BJ (cell line): ENCODE data around the gene ZBTB5. TPM values are rescaled to one million over a fixed set of nuclear protein-coding genes. Genes with fewer than 3 reads are reported as not detected.
"Not testable (repeated sequence)": the region's sequence is repeated elsewhere in the genome, so short reads cannot be mapped to it uniquely, and the experiment has no call there.

Experiments
- CTCF ChIA-PET: fragments of 350-600 bp; formaldehyde crosslinking; extraction: SDS; loops from one replicate; lab custom pipeline; 2021; ENCODE audit warnings: antibody characterized with exemption, inconsistent platforms; lab: Yijun Ruan, JAX
- POLR2A ChIA-PET: fragments of 300-600 bp; sonication (Branson Sonifier 250); formaldehyde crosslinking; extraction: SDS; loops from one replicate; lab custom pipeline; 2021; ENCODE audit warnings: antibody characterized with exemption; lab: Charles Lee
- DNase-seq: peaks from one replicate; pipeline ENCODE4 v3.0.0-alpha.2; 2011; ENCODE audit warnings: low read depth
- H3K27me3 ChIP-seq: 2 replicates; pipeline ENCODE4 v1.6.0; 2011; ENCODE audit warnings: low read length; ENCODE audit not compliant: control insufficient read depth, insufficient read depth
- H3K36me3 ChIP-seq: 2 replicates; pipeline ENCODE4 v1.5.1; 2011; ENCODE audit warnings: low read length; ENCODE audit not compliant: control insufficient read depth, insufficient read depth
- H3K4me3 ChIP-seq: 2 replicates; pipeline ENCODE4 v1.5.1; 2011; ENCODE audit warnings: low read depth, mild to moderate bottlenecking, control low read depth, low read length
- polyA plus RNA-seq: library from polyadenylated mRNA; depleted of rRNA; stranded (reverse); fragments of >200 nt; gene quantifications from 2 replicates; pipeline ENCODE4 v1.2.3, GENCODE V29; 2011
- TF ChIP-seq, protein P1 (sequence below): IDR thresholded peaks from 2 replicates; pipeline ENCODE4 v1.5.1; 2011; ENCODE audit warnings: low read depth, mild to moderate bottlenecking, control low read depth, inconsistent platforms, low read length, moderate library complexity; ENCODE audit not compliant: insufficient read depth

ZBTB5 gene
- polyA plus RNA-seq, 1 experiment, result 12.6 TPM

DNA sequence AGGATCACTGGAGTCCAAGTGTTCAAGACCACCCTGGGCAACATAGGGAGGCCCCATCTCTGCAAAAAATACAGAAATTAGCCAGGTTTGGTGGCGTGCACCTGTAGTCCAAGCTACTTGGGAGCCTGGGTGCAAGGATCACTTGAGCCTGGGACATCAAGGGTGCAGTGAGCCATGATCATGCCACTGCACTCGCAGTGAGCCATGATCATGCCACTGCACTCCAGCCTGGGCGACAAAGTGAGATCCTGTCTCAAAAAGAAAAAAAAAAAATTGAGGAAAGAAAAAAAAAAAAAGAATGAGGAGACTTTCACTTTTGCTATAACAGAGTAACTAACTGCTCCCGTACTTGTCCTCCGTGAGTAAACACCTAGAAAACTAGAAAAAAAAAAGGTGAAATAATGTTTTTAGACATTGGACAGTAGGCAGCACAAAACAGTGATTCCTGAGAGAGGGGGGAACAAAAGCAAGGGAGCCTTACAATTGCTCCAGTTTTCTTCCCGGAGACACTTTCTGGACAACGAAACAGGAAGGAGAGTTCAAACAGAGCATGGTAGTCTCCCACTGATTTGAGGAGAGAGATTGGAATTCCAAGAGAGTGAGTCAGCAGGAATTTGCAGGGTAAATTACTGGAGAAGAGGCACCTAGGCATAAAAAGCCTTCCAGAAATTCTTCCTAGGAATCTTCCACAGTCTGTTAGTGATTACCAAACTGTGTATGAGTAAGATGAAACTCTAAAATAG is 6.9 kb upstream of the ZBTB5 start:
- ChIA-PET CTCF (no interaction called here), POLR2A (no interaction called here)
- peak overlapping the region; percentile 32 for H3K4me3 ChIP-seq
- TF ChIP-seq, protein P1, sequence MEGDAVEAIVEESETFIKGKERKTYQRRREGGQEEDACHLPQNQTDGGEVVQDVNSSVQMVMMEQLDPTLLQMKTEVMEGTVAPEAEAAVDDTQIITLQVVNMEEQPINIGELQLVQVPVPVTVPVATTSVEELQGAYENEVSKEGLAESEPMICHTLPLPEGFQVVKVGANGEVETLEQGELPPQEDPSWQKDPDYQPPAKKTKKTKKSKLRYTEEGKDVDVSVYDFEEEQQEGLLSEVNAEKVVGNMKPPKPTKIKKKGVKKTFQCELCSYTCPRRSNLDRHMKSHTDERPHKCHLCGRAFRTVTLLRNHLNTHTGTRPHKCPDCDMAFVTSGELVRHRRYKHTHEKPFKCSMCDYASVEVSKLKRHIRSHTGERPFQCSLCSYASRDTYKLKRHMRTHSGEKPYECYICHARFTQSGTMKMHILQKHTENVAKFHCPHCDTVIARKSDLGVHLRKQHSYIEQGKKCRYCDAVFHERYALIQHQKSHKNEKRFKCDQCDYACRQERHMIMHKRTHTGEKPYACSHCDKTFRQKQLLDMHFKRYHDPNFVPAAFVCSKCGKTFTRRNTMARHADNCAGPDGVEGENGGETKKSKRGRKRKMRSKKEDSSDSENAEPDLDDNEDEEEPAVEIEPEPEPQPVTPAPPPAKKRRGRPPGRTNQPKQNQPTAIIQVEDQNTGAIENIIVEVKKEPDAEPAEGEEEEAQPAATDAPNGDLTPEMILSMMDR, result no peak
- H3K27me3 ChIP-seq, result no peaks in the 10 kb centered on the region
- no peaks in the 10 kb centered on the region for H3K36me3 ChIP-seq
- DNase-seq, result peak; percentile 91

DNA sequence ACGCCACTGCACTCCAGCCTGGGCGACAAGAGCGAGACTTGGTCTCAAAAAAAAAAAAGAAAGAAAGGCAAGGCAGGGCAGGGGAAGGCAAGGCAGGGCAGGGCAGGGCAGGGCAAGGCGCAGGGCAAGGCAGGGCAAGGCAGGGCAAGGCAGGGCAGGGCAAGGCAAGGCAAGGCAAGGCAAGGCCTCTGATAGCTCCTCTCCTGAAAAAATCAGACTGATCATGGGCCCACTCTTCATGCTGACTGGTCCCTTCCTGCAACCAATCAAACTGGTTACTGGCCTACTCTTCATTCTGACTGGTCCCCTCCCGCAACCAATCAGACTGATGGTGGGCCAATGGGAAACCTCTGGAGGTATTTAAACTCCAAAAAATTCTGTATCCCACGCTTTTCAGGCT is 3.4 kb upstream of the ZBTB5 start:
- Histone ChIP-seq H3K4me3 (no peak overlapping the region), H3K27me3 (no peaks in the 10 kb centered on the region), H3K36me3 (no peaks in the 10 kb centered on the region)
- no peak for DNase-seq
- ChIA-PET POLR2A (no interaction called here), CTCF (interaction anchor here (0.6 kb wide), 1 partner anchor 125 kb away, joined by 3 read pairs; no protein-coding TSS in a partner anchor)
- TF ChIP-seq, protein P1, result no peak

DNA sequence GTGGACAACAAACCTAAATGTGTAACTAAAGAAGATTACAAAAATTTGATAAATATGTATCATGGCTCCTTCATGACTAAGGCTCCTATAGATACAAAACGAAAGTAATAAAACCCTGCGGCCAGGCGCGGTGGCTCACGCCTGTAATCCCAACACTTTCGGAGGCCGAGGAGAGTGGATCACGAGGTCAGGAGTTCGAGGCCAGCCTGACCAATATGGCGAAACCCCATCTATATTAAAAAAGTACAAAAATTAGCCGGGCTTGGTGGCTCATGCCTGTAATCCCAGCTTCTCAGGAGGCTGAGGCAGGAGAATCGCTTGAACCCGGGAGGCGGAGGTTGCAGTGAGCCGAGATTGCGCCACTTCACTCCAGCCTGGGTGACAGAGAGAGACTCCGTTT is 2.3 kb upstream of the ZBTB5 start:
- H3K36me3 ChIP-seq, H3K27me3 ChIP-seq, POLR2A ChIA-PET, DNase-seq, H3K4me3 ChIP-seq, CTCF ChIA-PET: not testable (repeated sequence)

DNA sequence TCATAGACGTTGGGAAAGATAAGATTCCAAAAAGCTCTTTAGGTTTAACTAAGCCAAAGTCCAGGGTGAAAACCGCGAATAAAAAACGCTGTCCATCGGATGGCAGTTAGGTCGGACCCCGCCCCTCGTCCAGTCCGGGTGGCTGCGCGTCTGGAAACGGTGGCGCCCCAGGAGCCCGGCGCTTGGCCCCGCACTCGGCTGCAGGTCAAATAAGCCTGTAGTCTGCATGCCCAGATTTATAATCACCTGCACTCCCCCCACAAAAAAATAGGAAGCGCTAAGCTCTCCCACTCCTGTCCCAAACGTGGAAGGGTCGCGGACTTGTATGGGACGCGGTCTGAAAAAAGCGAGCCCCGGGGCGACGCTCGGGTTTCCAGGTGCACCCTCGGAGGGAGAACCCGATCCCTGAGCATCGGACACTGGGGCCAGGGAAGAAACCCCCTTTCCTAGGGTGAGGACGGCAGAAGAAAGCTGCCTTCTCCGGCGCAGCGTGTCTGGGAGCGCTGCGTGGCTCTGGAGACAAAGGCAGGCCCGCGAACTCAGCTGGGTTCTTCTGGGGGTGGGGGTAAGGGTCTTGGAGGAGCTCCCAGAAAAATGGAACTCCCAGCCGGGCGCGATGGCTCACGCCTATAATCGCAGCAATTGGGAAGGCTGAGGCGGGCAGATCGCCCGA is 923 bp upstream of the ZBTB5 start:
- CTCF ChIA-PET, result interaction anchor here (0.6 kb wide), 1 partner anchor 64 kb away, joined by 3 read pairs; no protein-coding TSS in a partner anchor
- TF ChIP-seq, protein P1, result no peak
- Histone ChIP-seq H3K36me3 (peaks cover 1% of the 10 kb centered on the region; the same call in 1 of the 2 replicates), H3K4me3 (peak overlapping the region; percentile 53), H3K27me3 (no peaks in the 10 kb centered on the region)
- DNase-seq, result peak; percentile 28
- POLR2A ChIA-PET, result interaction anchor here (0.8 kb wide), 1 partner anchor 178 kb away, joined by 3 read pairs; no protein-coding TSS in a partner anchor

DNA sequence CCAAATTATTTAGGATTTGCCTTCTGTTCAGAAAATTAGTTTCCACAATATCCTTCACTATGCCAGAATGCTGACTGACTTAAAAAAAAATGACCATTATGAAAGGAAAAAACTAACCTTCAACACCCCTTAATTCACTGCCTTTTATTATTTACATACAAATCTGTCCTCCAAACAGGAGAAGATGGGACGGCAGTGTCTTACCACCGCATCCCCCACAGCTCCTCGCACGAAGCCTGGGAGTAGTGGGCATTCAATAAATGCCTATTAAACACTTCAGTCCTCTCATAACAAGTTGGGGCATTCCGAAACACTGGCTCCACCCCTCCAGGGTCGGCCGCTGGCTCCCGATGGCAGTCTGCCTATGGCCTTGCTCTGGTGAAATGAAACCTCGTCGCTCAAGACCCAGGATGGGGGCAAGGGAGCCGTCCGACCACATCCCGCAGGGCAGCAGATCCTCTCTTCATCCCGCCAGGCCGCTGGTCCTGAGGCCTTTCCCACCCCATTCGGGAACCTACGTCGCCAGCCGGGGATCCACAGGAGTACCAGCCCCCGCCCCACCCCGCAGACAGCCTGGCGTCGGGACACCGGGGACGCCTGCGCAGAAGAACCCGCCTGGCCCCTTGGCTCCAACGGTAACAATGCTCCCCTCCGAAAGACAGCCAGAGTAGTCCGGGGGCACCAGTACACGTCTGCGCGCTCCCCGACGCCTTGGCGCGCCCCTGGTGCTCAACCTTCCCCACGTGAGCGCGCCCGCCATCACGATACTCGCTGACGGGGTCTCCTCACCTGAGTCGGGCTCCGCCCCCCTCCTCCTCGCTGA is 613 bp downstream of the ZBTB5 start:
- peak; percentile 11 for DNase-seq
- TF ChIP-seq, protein P1, result no peak
- POLR2A ChIA-PET, result no interaction called here
- CTCF ChIA-PET, result no interaction called here
- no peaks in the 10 kb centered on the region for H3K27me3 ChIP-seq
- peaks cover 1% of the 10 kb centered on the region; the same call in 1 of the 2 replicates for H3K36me3 ChIP-seq
- H3K4me3 ChIP-seq, result peak overlapping the region; percentile 99
